ENCODE measurements around the gene LYSMD3.

The LYSMD3 gene

GRCh38 chr5:90534922-90535321, 5.5 kb upstream of the LYSMD3 start:
- TF ChIP-seq CTCF (IDR thresholded peaks at IDR 0.05; ENCODE audit: low read length, missing control alignments), result no peak
- H3K4me3 ChIP-seq (replicated peaks; ENCODE audit: low read depth, low read length), result no peak overlapping the region
- no peak for DNase-seq (ENCODE audit: low read depth)

- no peak for DNase-seq (ENCODE audit: low read depth)
- no peak overlapping the region for H3K4me3 ChIP-seq (replicated peaks; ENCODE audit: low read depth, low read length)
- TF ChIP-seq CTCF (IDR thresholded peaks at IDR 0.05; ENCODE audit: low read length, missing control alignments), result no peak
Observed at GRCh38 chr5:90533794-90534193, 4.4 kb upstream of the LYSMD3 start.

GRCh38 chr5:90530736-90531487, 1.5 kb upstream of the LYSMD3 start:
- no peak for TF ChIP-seq CTCF (IDR thresholded peaks at IDR 0.05; ENCODE audit: low read length, missing control alignments)
- no peak for DNase-seq (ENCODE audit: low read depth)
- H3K4me3 ChIP-seq (replicated peaks; ENCODE audit: low read depth, low read length), result no peak overlapping the region

- H3K4me3 ChIP-seq (replicated peaks; ENCODE audit: low read depth, low read length), result peak overlapping the region; percentile 88
- TF ChIP-seq CTCF (IDR thresholded peaks at IDR 0.05; ENCODE audit: low read length, missing control alignments), result peak; percentile 74
- DNase-seq (ENCODE audit: low read depth), result peak; percentile 82
Observed at GRCh38 chr5:90529939-90530677, 724 bp upstream of the LYSMD3 start.

GRCh38 chr5:90528601-90529193, 687 bp downstream of the LYSMD3 start:
- DNase-seq (ENCODE audit: low read depth), result peak; percentile 26
- no peak for TF ChIP-seq CTCF (IDR thresholded peaks at IDR 0.05; ENCODE audit: low read length, missing control alignments)
- H3K4me3 ChIP-seq (replicated peaks; ENCODE audit: low read depth, low read length), result peak overlapping the region; percentile 88

- no peak for TF ChIP-seq CTCF (IDR thresholded peaks at IDR 0.05; ENCODE audit: low read length, missing control alignments)
- DNase-seq (ENCODE audit: low read depth), result no peak
- no peak overlapping the region for H3K4me3 ChIP-seq (replicated peaks; ENCODE audit: low read depth, low read length)
Observed at GRCh38 chr5:90519081-90519480, 10.3 kb downstream of the LYSMD3 start.

All from fibroblast of pulmonary artery (primary cell).